Hepatocyte (in vitro differentiated cells): ENCODE results near the gene SPRED2.

ENCODE experiments used
- CTCF ChIP-seq: fragments of 200-600 bp; sonication (generic); IDR thresholded peaks from 2 replicates; pipeline ENCODE4 v1.5.1; 2016; ENCODE audit warnings: antibody characterized with exemption, mild to moderate bottlenecking; ENCODE audit not compliant: poor library complexity
- EZH2 ChIP-seq: fragments of 200-600 bp; sonication (generic); IDR thresholded peaks from 2 replicates; pipeline ENCODE4 v1.6.1; 2016; ENCODE audit warnings: antibody characterized with exemption, mild to moderate bottlenecking, borderline replicate concordance
- EZH2phosphoT487 ChIP-seq: fragments of 200-600 bp; sonication (generic); IDR thresholded peaks from one replicate; pipeline ENCODE4 v1.6.1; 2018; ENCODE audit warnings: antibody characterized with exemption, mild to moderate bottlenecking, low read depth, moderate library complexity; ENCODE audit not compliant: unreplicated experiment, severe bottlenecking

- TF ChIP-seq CTCF (no peak), EZH2 (no peak), EZH2phosphoT487 (no peak)
Measured at GRCh38 chr2:65265671-65266045, 166.7 kb downstream of the SPRED2 start.
